ENCODE measurements around the gene SNIP1. TPM values are rescaled to one million over a fixed set of nuclear protein-coding genes. Genes with fewer than 3 reads are reported as not detected.

SNIP1 gene, protein sequence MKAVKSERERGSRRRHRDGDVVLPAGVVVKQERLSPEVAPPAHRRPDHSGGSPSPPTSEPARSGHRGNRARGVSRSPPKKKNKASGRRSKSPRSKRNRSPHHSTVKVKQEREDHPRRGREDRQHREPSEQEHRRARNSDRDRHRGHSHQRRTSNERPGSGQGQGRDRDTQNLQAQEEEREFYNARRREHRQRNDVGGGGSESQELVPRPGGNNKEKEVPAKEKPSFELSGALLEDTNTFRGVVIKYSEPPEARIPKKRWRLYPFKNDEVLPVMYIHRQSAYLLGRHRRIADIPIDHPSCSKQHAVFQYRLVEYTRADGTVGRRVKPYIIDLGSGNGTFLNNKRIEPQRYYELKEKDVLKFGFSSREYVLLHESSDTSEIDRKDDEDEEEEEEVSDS
- total RNA-seq, result 13.2 and 14.8 TPM in 2 replicates

DNA sequence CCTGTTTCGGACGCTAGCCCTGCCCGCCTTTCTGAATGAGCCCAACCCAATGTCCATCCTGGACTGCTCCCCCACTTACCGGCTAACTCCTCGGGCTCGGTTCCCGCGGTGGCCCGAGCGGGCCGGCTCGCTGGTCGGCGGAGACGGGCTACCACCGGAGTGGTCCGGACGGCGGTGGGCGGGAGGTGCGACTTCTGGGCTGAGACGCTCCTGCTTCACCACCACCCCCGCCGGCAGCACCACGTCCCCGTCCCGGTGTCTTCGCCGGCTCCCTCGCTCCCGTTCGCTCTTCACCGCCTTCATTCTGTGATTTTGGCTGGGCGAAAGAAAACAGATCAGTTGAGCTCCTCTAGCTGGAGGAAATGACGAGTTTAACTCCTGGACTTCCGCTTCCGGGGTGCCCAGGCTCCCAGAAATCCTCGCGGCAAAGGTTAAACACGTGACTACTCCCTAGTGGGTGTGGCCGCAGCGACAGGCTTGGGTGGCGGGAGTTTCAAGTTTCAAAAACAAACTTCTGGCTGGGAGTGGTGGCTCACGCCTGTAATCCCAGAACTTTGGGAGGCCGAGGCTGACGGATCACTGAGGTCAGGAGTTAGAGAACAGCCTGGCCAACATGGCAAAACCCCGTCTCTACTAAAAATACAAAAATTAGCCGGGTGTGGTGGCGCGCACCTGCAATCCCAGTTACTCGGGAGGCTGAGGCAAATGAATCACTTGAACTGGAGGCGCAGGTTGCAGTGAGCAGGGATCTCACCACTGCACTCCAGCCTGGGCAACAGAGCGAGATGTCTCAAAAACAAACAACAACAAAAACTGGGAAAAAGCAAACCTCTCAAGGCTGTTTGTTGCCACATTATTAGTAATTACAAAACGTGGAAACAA, at the start of gene SNIP1:
TSS of gene SNIP1 (minus strand) at position 367 of the 882 bp plus-strand sequence. CDS start at position 303, 64 bp downstream.

DNA sequence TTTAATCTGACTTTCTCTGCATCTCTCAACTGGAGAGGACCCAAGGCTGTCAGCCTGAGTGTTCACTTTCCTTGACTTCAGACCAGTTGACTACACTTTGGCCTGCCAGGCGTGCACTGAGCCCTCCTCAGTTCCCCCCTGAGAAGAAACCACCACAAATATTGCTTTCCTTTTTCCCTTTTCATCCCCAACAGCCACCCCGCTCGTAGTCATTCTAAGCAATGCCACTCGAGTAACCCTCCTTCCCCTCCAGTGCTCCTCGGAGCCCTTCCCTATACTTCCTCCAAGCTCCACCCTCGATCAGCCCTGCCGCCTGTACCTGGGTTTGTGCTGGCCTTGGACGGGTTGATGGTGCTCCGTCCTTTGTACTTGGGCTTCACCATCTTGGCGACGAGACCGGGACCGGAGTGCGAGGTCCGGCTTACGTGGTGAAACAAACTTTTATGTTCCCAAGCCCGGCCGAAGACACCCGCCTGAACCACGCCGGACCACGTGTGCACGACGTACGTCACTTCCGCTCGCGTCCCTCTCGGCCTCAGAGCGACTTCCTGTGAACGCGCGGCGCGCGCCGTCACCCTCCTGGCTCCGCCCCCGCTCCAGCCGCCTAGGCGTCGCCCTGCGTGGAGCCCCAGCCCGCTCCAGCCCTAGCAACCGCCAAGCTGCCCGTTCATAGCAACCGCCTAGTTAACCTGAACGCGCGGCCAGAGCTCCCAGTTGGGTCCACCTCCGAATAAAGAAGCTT, 41.5 kb upstream of the SNIP1 start, which contains the start of gene GNL2:
TSS of gene GNL2 (minus strand) at position 498 of the 742 bp plus-strand sequence. CDS start at position 383, 115 bp downstream.

DNA sequence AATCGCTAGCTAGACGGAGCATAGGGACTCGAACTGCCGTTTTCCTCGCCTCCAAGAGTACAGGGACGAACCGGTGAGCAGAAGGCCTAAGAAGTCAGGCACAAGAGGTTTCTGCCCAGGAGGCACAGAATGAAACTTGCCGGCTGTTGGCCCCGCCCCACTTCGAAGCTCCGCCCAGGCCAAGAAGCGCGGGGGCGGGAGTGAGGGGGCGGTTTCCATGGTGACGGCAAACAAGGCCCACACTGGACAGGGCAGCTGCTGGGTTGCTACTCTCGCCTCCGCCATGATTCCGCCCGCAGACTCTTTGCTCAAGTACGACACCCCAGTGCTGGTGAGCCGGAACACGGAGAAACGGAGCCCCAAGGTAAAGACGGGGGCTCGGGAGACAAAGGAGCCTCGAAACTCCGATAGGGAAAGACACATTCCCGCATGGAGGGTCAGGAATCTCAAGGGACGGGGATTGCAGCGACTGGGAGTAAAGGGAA, 2.7 kb upstream of the SNIP1 start, which contains the start of gene DNALI1:
TSS of gene DNALI1 (plus strand) at position 229 of the 485 bp plus-strand sequence. CDS start at position 284, 55 bp downstream.

DNA sequence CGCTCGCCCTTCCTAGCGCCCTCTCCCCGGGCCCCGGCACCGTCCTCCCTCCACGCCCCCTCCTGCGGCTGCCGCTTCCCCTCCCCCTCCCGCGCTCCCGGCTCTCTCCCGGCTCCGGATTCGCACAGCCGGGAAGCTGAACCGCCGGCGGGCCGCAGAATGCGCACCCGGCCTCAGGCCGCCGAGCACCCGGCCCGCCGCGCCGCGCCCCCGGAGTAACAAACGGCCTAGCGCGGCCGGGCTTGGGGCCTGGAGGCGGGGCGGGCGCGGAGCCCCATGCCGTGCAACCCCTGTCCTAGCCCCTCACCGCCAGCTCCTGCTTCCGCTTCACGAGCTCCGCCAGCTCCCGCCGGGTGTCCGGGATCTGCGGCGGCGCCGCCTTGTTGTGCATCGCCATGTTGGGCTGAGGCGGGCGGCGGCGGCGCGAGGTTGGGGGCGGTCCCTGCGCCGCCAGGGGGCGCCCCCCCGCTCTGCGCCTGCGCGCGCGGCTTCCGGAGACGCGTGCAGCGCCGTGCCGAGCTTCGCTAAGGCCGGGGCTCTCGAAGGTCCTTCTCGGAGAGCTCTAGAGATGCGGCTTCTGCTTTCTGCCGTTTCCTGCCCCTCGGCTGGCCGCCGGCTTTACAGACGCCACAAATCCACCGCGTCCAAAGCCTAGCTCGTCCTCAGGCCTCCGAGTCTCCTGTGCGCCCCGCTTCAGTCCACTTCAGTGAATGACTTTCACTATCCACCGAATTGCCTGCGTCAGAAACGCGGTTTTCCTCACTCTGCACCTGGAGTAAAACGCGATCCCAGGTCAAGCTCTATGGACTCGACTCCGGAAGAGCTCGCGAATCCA, 39.5 kb downstream of the SNIP1 start, which contains the start of gene MEAF6:
TSS of gene MEAF6 (minus strand) at position 417 of the 835 bp plus-strand sequence. CDS start at position 397, 20 bp downstream.

Other genes with a start within 250 kb of the SNIP1 start
- 8.6 and 9.9 TPM in 2 replicates for gene ZC3H12A, start 79.7 kb downstream of the SNIP1 start, total RNA-seq
- 50.1 and 54.7 TPM in 2 replicates for gene MEAF6, start 39.5 kb downstream of the SNIP1 start, total RNA-seq
- gene DNALI1, start 2.6 kb upstream of the SNIP1 start, total RNA-seq, result 4.4 and 8.7 TPM in 2 replicates
- gene GNL2, start 41.6 kb upstream of the SNIP1 start, total RNA-seq, result 79.1 and 111 TPM in 2 replicates
- 0.06 TPM in 1 of 2 replicates, not detected in the other for gene RSPO1, start 80.6 kb upstream of the SNIP1 start, total RNA-seq
- gene CDCA8, start 138.2 kb upstream of the SNIP1 start, total RNA-seq, result 4.5 and 6.1 TPM in 2 replicates
- gene EPHA10, start 210.8 kb upstream of the SNIP1 start, total RNA-seq, result not detected in 2 replicates
- gene MANEAL, start 239.6 kb upstream of the SNIP1 start, total RNA-seq, result 0.99 and 2.2 TPM in 2 replicates

Measured in aortic smooth muscle cell (primary cell).